GM19455 (cell line): ENCODE results near the gene BCAS3.
"Not testable (repeated sequence)": the region's sequence is repeated elsewhere in the genome, so short reads cannot be mapped to it uniquely, and the experiment has no call there.

Experiments
- ATAC-seq: cut with Tn5 transposase; IDR thresholded peaks from one replicate; pipeline ENCODE4 v1.9.1; 2021; ENCODE audit not compliant: unreplicated experiment

The BCAS3 gene

GRCh38 chr17:61239953-61240352, 562.3 kb downstream of the BCAS3 start:
- ATAC-seq = no peak

GRCh38 chr17:61240851-61241468, 563.3 kb downstream of the BCAS3 start:
- ATAC-seq = no peak

GRCh38 chr17:61244988-61245387, 567.3 kb downstream of the BCAS3 start:
- ATAC-seq = not testable (repeated sequence)

- no peak for ATAC-seq
Measured at GRCh38 chr17:61245706-61246135, 568.1 kb downstream of the BCAS3 start.

GRCh38 chr17:61247439-61247838, 569.8 kb downstream of the BCAS3 start:
- ATAC-seq = no peak

- ATAC-seq = no peak
Measured at GRCh38 chr17:61248399-61248798, 570.7 kb downstream of the BCAS3 start.

- ATAC-seq = no peak
Measured at GRCh38 chr17:61249649-61250299, 572.1 kb downstream of the BCAS3 start.

- no peak for ATAC-seq
Measured at GRCh38 chr17:61250335-61250890, 572.8 kb downstream of the BCAS3 start.

GRCh38 chr17:61251939-61252865, 574.6 kb downstream of the BCAS3 start:
- no peak for ATAC-seq

- ATAC-seq = no peak
Measured at GRCh38 chr17:61253362-61253761, 575.7 kb downstream of the BCAS3 start.

GRCh38 chr17:61253937-61254574, 576.4 kb downstream of the BCAS3 start:
- ATAC-seq = no peak

GRCh38 chr17:61254904-61255303, 577.3 kb downstream of the BCAS3 start:
- ATAC-seq = no peak

- no peak for ATAC-seq
Measured at GRCh38 chr17:61255647-61256046, 578.0 kb downstream of the BCAS3 start.

- no peak for ATAC-seq
Measured at GRCh38 chr17:61259360-61259759, 581.7 kb downstream of the BCAS3 start.

- ATAC-seq = no peak
Measured at GRCh38 chr17:61260071-61260797, 582.6 kb downstream of the BCAS3 start.

GRCh38 chr17:61261001-61261637, 583.5 kb downstream of the BCAS3 start:
- no peak for ATAC-seq

GRCh38 chr17:61265397-61265796, 587.7 kb downstream of the BCAS3 start:
- ATAC-seq = no peak

GRCh38 chr17:61267847-61268246, 590.2 kb downstream of the BCAS3 start:
- no peak for ATAC-seq

- ATAC-seq = no peak
Measured at GRCh38 chr17:61275395-61275794, 597.7 kb downstream of the BCAS3 start.

- ATAC-seq = no peak
Measured at GRCh38 chr17:61276806-61277205, 599.2 kb downstream of the BCAS3 start.
